Measurements from ENCODE around the gene NADK.

Gene NADK

GRCh38 chr1:1755426-1755825 is 22.8 kb downstream of the NADK start:
- TF ChIP-seq, protein P1, sequence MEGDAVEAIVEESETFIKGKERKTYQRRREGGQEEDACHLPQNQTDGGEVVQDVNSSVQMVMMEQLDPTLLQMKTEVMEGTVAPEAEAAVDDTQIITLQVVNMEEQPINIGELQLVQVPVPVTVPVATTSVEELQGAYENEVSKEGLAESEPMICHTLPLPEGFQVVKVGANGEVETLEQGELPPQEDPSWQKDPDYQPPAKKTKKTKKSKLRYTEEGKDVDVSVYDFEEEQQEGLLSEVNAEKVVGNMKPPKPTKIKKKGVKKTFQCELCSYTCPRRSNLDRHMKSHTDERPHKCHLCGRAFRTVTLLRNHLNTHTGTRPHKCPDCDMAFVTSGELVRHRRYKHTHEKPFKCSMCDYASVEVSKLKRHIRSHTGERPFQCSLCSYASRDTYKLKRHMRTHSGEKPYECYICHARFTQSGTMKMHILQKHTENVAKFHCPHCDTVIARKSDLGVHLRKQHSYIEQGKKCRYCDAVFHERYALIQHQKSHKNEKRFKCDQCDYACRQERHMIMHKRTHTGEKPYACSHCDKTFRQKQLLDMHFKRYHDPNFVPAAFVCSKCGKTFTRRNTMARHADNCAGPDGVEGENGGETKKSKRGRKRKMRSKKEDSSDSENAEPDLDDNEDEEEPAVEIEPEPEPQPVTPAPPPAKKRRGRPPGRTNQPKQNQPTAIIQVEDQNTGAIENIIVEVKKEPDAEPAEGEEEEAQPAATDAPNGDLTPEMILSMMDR (IDR thresholded peaks at IDR 0.05) = no peak

DNA sequence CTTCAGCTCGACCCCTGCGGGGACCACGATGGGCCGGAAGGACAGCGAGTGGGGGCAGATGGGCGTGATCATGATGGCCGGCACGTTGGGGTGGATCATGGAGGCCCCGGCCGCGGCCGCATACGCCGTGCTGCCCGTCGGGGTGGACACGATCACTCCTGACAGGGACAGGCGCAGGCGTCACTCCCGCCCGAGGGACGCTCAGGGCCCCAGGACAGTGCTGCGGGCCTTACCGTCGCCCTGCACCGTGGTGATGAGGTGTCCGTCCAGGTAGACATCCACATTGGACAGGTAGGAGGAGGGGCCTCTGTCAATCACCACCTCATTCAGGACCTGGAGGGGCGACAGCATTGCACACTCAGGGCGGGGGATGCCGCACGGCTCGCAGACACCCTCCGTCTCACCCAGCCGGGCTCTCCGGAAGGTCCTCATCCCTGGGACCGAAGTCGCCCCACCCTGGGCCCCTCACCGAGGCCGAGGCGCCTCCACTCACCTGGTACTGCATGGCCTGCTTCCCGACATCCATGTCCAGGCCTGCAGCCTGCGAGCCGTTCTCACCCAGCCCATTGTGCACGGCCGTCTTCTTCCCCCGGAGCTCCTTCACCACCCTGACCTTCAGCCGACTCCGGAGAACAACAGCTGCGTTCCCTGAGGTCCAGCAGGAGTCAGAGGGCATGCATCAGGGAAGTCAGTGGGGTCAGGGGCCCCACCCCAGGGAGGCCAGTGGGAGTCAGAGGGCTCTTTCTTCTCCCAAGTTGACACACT is 24.0 kb downstream of the NADK start:
- TF ChIP-seq, protein P1 (IDR thresholded peaks at IDR 0.05) = no peak

DNA sequence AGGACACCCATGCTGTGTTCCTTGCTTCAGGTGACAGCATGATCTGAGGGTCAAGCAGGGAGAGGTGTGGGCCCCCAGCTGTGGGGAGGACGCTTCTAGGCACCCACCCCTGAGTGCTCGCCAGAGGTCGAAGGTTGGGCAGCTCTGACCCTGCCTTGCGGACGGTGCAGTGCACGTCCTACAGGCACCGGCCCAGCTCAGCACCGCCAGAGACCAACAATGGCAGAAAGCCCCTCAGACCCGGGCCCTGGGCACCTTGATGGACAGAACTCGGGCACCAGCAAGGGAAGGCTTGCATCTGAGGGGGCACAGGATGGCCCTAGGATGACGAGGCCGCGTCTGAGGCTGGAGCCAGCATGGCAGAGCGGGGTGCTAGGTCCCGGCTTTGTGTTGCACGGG is 24.7 kb downstream of the NADK start:
- TF ChIP-seq, protein P1 (IDR thresholded peaks at IDR 0.05) = no peak

- TF ChIP-seq, protein P1 (IDR thresholded peaks at IDR 0.05) = no peak
Observed at GRCh38 chr1:1752636-1753606, 25.3 kb downstream of the NADK start.

DNA sequence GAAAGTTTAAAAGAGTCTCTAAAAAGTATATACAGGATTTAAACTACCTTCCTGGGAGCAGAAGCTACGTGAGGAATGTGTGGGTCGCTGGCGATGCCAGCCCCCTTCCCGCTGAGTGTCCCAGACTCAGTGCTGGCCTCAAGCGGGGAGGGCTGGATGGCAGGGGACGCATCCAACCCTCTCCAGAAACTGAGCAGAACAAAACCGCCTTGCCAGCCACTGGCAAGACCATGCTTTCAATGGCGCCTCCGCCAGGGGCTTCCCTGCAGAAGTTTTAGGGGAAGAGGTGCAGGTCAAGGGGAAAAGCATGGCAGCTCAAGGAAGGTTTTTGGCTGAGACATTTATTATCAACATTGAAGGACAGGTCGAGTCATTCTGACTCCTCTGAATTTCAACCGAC is 26.1 kb downstream of the NADK start:
- TF ChIP-seq, protein P1 (IDR thresholded peaks at IDR 0.05) = no peak

- TF ChIP-seq, protein P1 (IDR thresholded peaks at IDR 0.05) = no peak
Observed at GRCh38 chr1:1748686-1749321, 29.5 kb downstream of the NADK start.

DNA sequence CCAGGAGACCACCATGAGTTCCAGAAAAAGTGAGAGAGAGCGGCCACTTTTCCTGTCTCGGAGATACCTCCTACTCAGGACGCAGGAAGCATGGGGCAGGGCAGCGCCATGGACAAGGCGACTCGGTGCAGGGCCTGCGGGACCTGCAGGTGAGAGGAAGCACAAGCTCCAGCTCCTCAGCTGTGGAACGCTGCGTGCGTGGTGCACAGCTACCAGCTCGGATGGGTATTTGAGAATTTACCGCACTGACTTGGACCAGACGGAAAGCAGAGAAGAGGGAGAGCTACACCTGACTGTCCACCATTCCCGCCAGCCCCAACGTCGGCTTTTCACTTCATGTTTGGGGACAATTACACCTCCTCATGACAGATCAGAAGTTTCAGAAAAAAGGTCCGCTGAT is 45.9 kb downstream of the NADK start:
- TF ChIP-seq, protein P1 (IDR thresholded peaks at IDR 0.05) = no peak
